HL-60 (cell line): ENCODE measurements around the gene ATP9B.

ENCODE experiments used
- GABPA ChIP-seq: IDR thresholded peaks from 2 replicates; pipeline ENCODE4 v1.6.1; 2012; ENCODE audit warnings: low read depth
- POLR2AphosphoS5 ChIP-seq: IDR thresholded peaks from 2 replicates; pipeline ENCODE4 v1.6.1; 2012; ENCODE audit warnings: low read depth
- SPI1 ChIP-seq: IDR thresholded peaks from 2 replicates; pipeline ENCODE4 v1.6.1; 2012; ENCODE audit warnings: low read depth, mild to moderate bottlenecking, borderline replicate concordance
- TF ChIP-seq, protein P1 (sequence below): IDR thresholded peaks from 2 replicates; pipeline ENCODE4 v1.6.1; 2012; ENCODE audit warnings: low read depth; ENCODE audit not compliant: insufficient replicate concordance
- TF ChIP-seq, protein P2 (sequence below): IDR thresholded peaks from one replicate; pipeline ENCODE4 v1.5.1; 2011; ENCODE audit warnings: low read length, control low read depth, inconsistent platforms; ENCODE audit not compliant: insufficient read depth

DNA sequence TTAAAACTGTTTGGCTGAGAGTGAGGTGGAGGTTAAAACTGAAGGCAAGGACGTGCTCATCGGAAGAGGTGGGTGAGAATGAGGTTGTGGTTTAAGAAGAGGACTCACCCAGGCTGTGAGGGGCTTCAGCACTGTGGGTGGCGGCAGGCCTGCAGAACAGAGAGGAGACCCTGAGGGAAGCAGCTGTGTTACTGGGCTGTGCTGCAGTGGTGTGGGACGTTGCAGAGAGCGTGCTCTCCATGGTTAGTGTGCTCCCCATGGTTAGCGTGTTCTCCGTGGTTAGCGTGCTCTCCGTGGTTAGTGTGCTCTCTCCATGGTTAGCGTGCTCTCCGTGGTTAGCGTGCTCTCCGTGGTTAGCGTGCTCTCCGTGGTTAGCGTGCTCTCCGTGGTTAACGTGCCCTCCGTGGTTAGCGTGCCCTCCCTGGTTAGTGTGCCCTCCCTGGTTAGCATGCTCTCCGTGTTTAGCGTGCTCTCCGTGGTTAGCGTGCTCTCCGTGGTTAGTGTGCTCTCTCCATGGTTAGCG lies 258.1 kb downstream of the ATP9B start:
- TF ChIP-seq, protein P1, sequence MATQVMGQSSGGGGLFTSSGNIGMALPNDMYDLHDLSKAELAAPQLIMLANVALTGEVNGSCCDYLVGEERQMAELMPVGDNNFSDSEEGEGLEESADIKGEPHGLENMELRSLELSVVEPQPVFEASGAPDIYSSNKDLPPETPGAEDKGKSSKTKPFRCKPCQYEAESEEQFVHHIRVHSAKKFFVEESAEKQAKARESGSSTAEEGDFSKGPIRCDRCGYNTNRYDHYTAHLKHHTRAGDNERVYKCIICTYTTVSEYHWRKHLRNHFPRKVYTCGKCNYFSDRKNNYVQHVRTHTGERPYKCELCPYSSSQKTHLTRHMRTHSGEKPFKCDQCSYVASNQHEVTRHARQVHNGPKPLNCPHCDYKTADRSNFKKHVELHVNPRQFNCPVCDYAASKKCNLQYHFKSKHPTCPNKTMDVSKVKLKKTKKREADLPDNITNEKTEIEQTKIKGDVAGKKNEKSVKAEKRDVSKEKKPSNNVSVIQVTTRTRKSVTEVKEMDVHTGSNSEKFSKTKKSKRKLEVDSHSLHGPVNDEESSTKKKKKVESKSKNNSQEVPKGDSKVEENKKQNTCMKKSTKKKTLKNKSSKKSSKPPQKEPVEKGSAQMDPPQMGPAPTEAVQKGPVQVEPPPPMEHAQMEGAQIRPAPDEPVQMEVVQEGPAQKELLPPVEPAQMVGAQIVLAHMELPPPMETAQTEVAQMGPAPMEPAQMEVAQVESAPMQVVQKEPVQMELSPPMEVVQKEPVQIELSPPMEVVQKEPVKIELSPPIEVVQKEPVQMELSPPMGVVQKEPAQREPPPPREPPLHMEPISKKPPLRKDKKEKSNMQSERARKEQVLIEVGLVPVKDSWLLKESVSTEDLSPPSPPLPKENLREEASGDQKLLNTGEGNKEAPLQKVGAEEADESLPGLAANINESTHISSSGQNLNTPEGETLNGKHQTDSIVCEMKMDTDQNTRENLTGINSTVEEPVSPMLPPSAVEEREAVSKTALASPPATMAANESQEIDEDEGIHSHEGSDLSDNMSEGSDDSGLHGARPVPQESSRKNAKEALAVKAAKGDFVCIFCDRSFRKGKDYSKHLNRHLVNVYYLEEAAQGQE: no peak
- TF ChIP-seq, protein P2, sequence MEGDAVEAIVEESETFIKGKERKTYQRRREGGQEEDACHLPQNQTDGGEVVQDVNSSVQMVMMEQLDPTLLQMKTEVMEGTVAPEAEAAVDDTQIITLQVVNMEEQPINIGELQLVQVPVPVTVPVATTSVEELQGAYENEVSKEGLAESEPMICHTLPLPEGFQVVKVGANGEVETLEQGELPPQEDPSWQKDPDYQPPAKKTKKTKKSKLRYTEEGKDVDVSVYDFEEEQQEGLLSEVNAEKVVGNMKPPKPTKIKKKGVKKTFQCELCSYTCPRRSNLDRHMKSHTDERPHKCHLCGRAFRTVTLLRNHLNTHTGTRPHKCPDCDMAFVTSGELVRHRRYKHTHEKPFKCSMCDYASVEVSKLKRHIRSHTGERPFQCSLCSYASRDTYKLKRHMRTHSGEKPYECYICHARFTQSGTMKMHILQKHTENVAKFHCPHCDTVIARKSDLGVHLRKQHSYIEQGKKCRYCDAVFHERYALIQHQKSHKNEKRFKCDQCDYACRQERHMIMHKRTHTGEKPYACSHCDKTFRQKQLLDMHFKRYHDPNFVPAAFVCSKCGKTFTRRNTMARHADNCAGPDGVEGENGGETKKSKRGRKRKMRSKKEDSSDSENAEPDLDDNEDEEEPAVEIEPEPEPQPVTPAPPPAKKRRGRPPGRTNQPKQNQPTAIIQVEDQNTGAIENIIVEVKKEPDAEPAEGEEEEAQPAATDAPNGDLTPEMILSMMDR: no peak
- no peak for TF ChIP-seq POLR2AphosphoS5
- no peak for TF ChIP-seq GABPA
- no peak for TF ChIP-seq SPI1
